ENCODE measurements around the gene GAPT. TPM values are rescaled to one million over a fixed set of nuclear protein-coding genes. Genes with fewer than 3 reads are reported as not detected.

Gene GAPT
- total RNA-seq, 1 donor from 2014 or later = not detected

GRCh38 chr5:58454025-58454424 is 37.2 kb upstream of the GAPT start:
- Mint-ChIP-seq H3K4me3 (ENCODE audit: unreplicated experiment) (no peak overlapping the region), H3K9me3 (ENCODE audit: unreplicated experiment) (no peaks in the 10 kb centered on the region), H3K36me3 (ENCODE audit: unreplicated experiment) (peaks cover 66% of the 10 kb centered on the region), H3K27ac (ENCODE audit: unreplicated experiment) (peak overlapping the region; percentile 19), H3K27me3 (ENCODE audit: unreplicated experiment) (no peaks in the 10 kb centered on the region), H3K4me1 (ENCODE audit: unreplicated experiment) (peaks cover 68% of the 10 kb centered on the region)
- no peak for DNase-seq (ENCODE audit: extremely low spot score, unreplicated experiment)
- no peak for TF ChIP-seq CTCF (IDR thresholded peaks at IDR 0.05)

- no peak overlapping the region for H3K27ac Mint-ChIP-seq (ENCODE audit: unreplicated experiment)
- no peak overlapping the region for H3K4me3 Mint-ChIP-seq (ENCODE audit: unreplicated experiment)
- peaks cover 68% of the 10 kb centered on the region for H3K4me1 Mint-ChIP-seq (ENCODE audit: unreplicated experiment)
These were observed 36.2 kb upstream of the GAPT start for GRCh38 chr5:58455066-58455465.

GRCh38 chr5:58455480-58455879 is 35.8 kb upstream of the GAPT start:
- no peak overlapping the region for H3K4me3 Mint-ChIP-seq (ENCODE audit: unreplicated experiment)
- H3K27me3 Mint-ChIP-seq (ENCODE audit: unreplicated experiment) = no peaks in the 10 kb centered on the region
- H3K9me3 Mint-ChIP-seq (ENCODE audit: unreplicated experiment) = no peaks in the 10 kb centered on the region
- H3K36me3 Mint-ChIP-seq (ENCODE audit: unreplicated experiment) = peaks cover 66% of the 10 kb centered on the region
- no peak overlapping the region for H3K27ac Mint-ChIP-seq (ENCODE audit: unreplicated experiment)
- no peak for TF ChIP-seq CTCF (IDR thresholded peaks at IDR 0.05)
- no peak for DNase-seq (ENCODE audit: extremely low spot score, unreplicated experiment)
- peaks cover 68% of the 10 kb centered on the region for H3K4me1 Mint-ChIP-seq (ENCODE audit: unreplicated experiment)

More at GRCh38 chr5:58455066-58455465, 36.2 kb upstream of the GAPT start:
- no peak for TF ChIP-seq CTCF (IDR thresholded peaks at IDR 0.05)
- H3K36me3 Mint-ChIP-seq (ENCODE audit: unreplicated experiment) = peaks cover 66% of the 10 kb centered on the region
- no peaks in the 10 kb centered on the region for H3K9me3 Mint-ChIP-seq (ENCODE audit: unreplicated experiment)
- DNase-seq (ENCODE audit: extremely low spot score, unreplicated experiment) = no peak
- no peaks in the 10 kb centered on the region for H3K27me3 Mint-ChIP-seq (ENCODE audit: unreplicated experiment)

GRCh38 chr5:58456026-58456425 is 35.2 kb upstream of the GAPT start:
- Mint-ChIP-seq H3K27me3 (ENCODE audit: unreplicated experiment) (no peaks in the 10 kb centered on the region), H3K36me3 (ENCODE audit: unreplicated experiment) (peaks cover 64% of the 10 kb centered on the region), H3K4me3 (ENCODE audit: unreplicated experiment) (no peak overlapping the region), H3K4me1 (ENCODE audit: unreplicated experiment) (peaks cover 66% of the 10 kb centered on the region), H3K27ac (ENCODE audit: unreplicated experiment) (no peak overlapping the region), H3K9me3 (ENCODE audit: unreplicated experiment) (no peaks in the 10 kb centered on the region)
- no peak for DNase-seq (ENCODE audit: extremely low spot score, unreplicated experiment)
- TF ChIP-seq CTCF (IDR thresholded peaks at IDR 0.05) = no peak

GRCh38 chr5:58456486-58456885 is 34.7 kb upstream of the GAPT start:
- H3K9me3 Mint-ChIP-seq (ENCODE audit: unreplicated experiment) = no peaks in the 10 kb centered on the region
- no peak overlapping the region for H3K4me3 Mint-ChIP-seq (ENCODE audit: unreplicated experiment)
- no peak for DNase-seq (ENCODE audit: extremely low spot score, unreplicated experiment)
- no peak overlapping the region for H3K27ac Mint-ChIP-seq (ENCODE audit: unreplicated experiment)
- no peak for TF ChIP-seq CTCF (IDR thresholded peaks at IDR 0.05)
- H3K36me3 Mint-ChIP-seq (ENCODE audit: unreplicated experiment) = peaks cover 64% of the 10 kb centered on the region
- H3K4me1 Mint-ChIP-seq (ENCODE audit: unreplicated experiment) = peaks cover 64% of the 10 kb centered on the region
- H3K27me3 Mint-ChIP-seq (ENCODE audit: unreplicated experiment) = no peaks in the 10 kb centered on the region
